H1 (cell line): ENCODE data around the gene SOBP. TPM values are rescaled to one million over a fixed set of nuclear protein-coding genes. Genes with fewer than 3 reads are reported as not detected.

Experiments used
- CTCF ChIA-PET: fragments of 300-600 bp; sonication (Branson Sonifier 250); formaldehyde crosslinking; loops from one replicate; lab custom pipeline; 2021; ENCODE audit not compliant: partially characterized antibody; lab: Charles Lee
- POLR2A ChIA-PET: fragments of 300-600 bp; sonication (Branson Sonifier 250); formaldehyde crosslinking; loops from one replicate; lab custom pipeline; 2021; ENCODE audit warnings: inconsistent platforms; ENCODE audit not compliant: partially characterized antibody; lab: Charles Lee
- DNase-seq, 2 experiments: peaks; one replicate each; pipeline versions ENCODE4 v3.0.0 to v3.0.0-alpha.2; 2010 to 2022; ENCODE audit warnings: low spot score in 2 of 2, low read depth in 1 of 2, mixed read lengths in 1 of 2
- FAIRE-seq: peaks from 2 replicates; lab custom pipeline; 2011; peaks lifted over from hg19 to GRCh38; lab: Jason Lieb, UNC
- H2AFZ ChIP-seq: 2 replicates; pipeline ENCODE4 v1.8.1; 2012; ENCODE audit warnings: low read length, inconsistent platforms
- H2AK5ac ChIP-seq: 2 replicates; pipeline ENCODE4 v1.6.1; 2013; ENCODE audit warnings: low read depth, low read length
- H2BK120ac ChIP-seq: replicated peaks from 2 replicates; pipeline ENCODE3; 2013; ENCODE audit warnings: low read depth, low read length, inconsistent platforms
- H2BK12ac ChIP-seq: 2 replicates; pipeline ENCODE4 v1.6.1; 2013; ENCODE audit warnings: low read depth, low read length
- H2BK15ac ChIP-seq: 2 replicates; pipeline ENCODE4 v1.6.1; 2013; ENCODE audit warnings: low read length
- H2BK20ac ChIP-seq: 2 replicates; pipeline ENCODE4 v1.6.1; 2013; ENCODE audit warnings: low read length
- H2BK5ac ChIP-seq: 2 replicates; pipeline ENCODE4 v1.6.1; 2013; ENCODE audit warnings: low read depth, low read length
- H3K14ac ChIP-seq: 2 replicates; pipeline ENCODE4 v1.6.1; 2013; ENCODE audit warnings: inconsistent platforms; ENCODE audit not compliant: insufficient read length
- H3K18ac ChIP-seq: 2 replicates; pipeline ENCODE4 v1.6.1; 2013; ENCODE audit warnings: low read length; ENCODE audit errors: extremely low read depth
- H3K23ac ChIP-seq: 2 replicates; pipeline ENCODE4 v1.6.1; 2013; ENCODE audit warnings: inconsistent platforms; ENCODE audit not compliant: insufficient read length
- H3K23me2 ChIP-seq: 2 replicates; pipeline ENCODE4 v1.6.1; 2013; ENCODE audit warnings: low read depth, low read length
- H3K27ac ChIP-seq: 2 replicates; pipeline ENCODE4 v1.6.1; 2011; ENCODE audit warnings: low read depth, low read length, inconsistent platforms
- H3K27me3 ChIP-seq, 4 experiments: replicated peaks in 1 of 4; 1 replicate in 1 of 4; 2 replicates in 3 of 4; pipeline versions ENCODE4 v1.6.1 to v1.8.1; 2011 to 2013; ENCODE audit warnings: low read length in 3 of 4, mild to moderate bottlenecking in 3 of 4, inconsistent platforms in 2 of 4, mixed read lengths in 2 of 4, moderate library complexity in 1 of 4; ENCODE audit not compliant: control insufficient read depth in 3 of 4, insufficient read depth in 3 of 4; ENCODE audit errors: extremely low read depth in 1 of 4
- H3K36me3 ChIP-seq, 4 experiments: 2 replicates each; pipeline versions ENCODE4 v1.6.1 to v1.8.1; 2011 to 2013; ENCODE audit warnings: mild to moderate bottlenecking in 4 of 4, low read length in 3 of 4, moderate library complexity in 2 of 4, control low read depth in 1 of 4, inconsistent platforms in 1 of 4; ENCODE audit not compliant: insufficient read depth in 4 of 4, control insufficient read depth in 2 of 4
- H3K4ac ChIP-seq: replicated peaks from 2 replicates; pipeline ENCODE3; 2013; ENCODE audit warnings: low read length, low read depth, mixed read lengths, inconsistent platforms; ENCODE audit not compliant: insufficient read length
- H3K4me1 ChIP-seq, 4 experiments: replicated peaks in 1 of 4; 1 replicate in 1 of 4; 2 replicates in 3 of 4; pipeline versions ENCODE4 v1.6.1 to v1.8.1; 2011 to 2013; ENCODE audit warnings: low read length in 3 of 4, inconsistent platforms in 2 of 4, mixed read lengths in 1 of 4; ENCODE audit not compliant: insufficient read depth in 4 of 4, control insufficient read depth in 3 of 4
- H3K4me2 ChIP-seq, 2 experiments: 2 replicates each; pipeline versions ENCODE4 v1.6.1 to v1.8.1; 2011 to 2013; ENCODE audit warnings: low read depth in 2 of 2, low read length in 2 of 2, control low read depth in 1 of 2, inconsistent platforms in 1 of 2, mild to moderate bottlenecking in 1 of 2; ENCODE audit not compliant: insufficient read depth in 1 of 2
- H3K4me3 ChIP-seq, 4 experiments: fragments of 200-600, 300-600 bp in 1 of 4; sonication (generic), shearing (Covaris generic), sonication (Bioruptor Twin) in 1 of 4; 2 replicates each; pipeline versions ENCODE4 v1.5.1 to v1.8.1; 2011 to 2016; ENCODE audit warnings: low read length in 4 of 4, low read depth in 3 of 4, control low read depth in 2 of 4, inconsistent platforms in 2 of 4, mild to moderate bottlenecking in 2 of 4, mixed read lengths in 1 of 4, moderate library complexity in 1 of 4; ENCODE audit not compliant: insufficient read depth in 2 of 4; ENCODE audit errors: extremely low read depth in 1 of 4
- H3K56ac ChIP-seq: replicated peaks from 2 replicates; pipeline ENCODE3; 2013; ENCODE audit warnings: low read depth, mild to moderate bottlenecking, mixed read lengths, low read length, inconsistent platforms; ENCODE audit not compliant: insufficient read length
- H3K79me1 ChIP-seq: 2 replicates; pipeline ENCODE4 v1.6.1; 2013; ENCODE audit warnings: low read depth, low read length, control low read depth
- H3K79me2 ChIP-seq, 2 experiments: 2 replicates each; pipeline versions ENCODE4 v1.6.1 to v1.8.1; 2012 to 2013; ENCODE audit warnings: low read length in 2 of 2, mild to moderate bottlenecking in 2 of 2, inconsistent platforms in 1 of 2; ENCODE audit not compliant: insufficient read depth in 2 of 2, control insufficient read depth in 1 of 2
- H3K9ac ChIP-seq, 4 experiments: replicated peaks in 1 of 4; 1 replicate in 1 of 4; 2 replicates in 3 of 4; pipeline versions ENCODE4 v1.6.1 to v1.8.1; 2011 to 2013; ENCODE audit warnings: low read depth in 3 of 4, low read length in 3 of 4, control low read depth in 2 of 4, mild to moderate bottlenecking in 2 of 4, moderate library complexity in 2 of 4, inconsistent platforms in 1 of 4; ENCODE audit errors: extremely low read depth in 1 of 4
- H3K9me3 ChIP-seq, 2 experiments: 2 replicates each; pipeline versions ENCODE4 v1.6.1 to v1.8.1; 2012 to 2013; ENCODE audit warnings: mild to moderate bottlenecking in 2 of 2, moderate library complexity in 2 of 2, control low read depth in 1 of 2, inconsistent platforms in 1 of 2, low read depth in 1 of 2, low read length in 1 of 2, mixed read lengths in 1 of 2; ENCODE audit not compliant: insufficient read depth in 2 of 2
- H4K20me1 ChIP-seq, 2 experiments: replicated peaks in 1 of 2; 2 replicates each; pipeline versions ENCODE3 to v1.8.1; 2011 to 2013; ENCODE audit warnings: inconsistent platforms in 2 of 2, low read length in 2 of 2, mild to moderate bottlenecking in 1 of 2; ENCODE audit not compliant: insufficient read depth in 2 of 2, control insufficient read depth in 1 of 2
- H4K5ac ChIP-seq: 2 replicates; pipeline ENCODE4 v1.6.1; 2013; ENCODE audit warnings: low read length, low read depth, mixed read lengths, inconsistent platforms; ENCODE audit not compliant: insufficient read length
- H4K8ac ChIP-seq: 2 replicates; pipeline ENCODE4 v1.8.0; 2013; ENCODE audit warnings: mild to moderate bottlenecking, moderate library complexity, low read length, inconsistent platforms; ENCODE audit not compliant: insufficient read depth; ENCODE audit errors: extremely low read depth
- H4K91ac ChIP-seq: replicated peaks from 2 replicates; pipeline ENCODE3; 2013; ENCODE audit warnings: low read length, mixed read lengths, inconsistent platforms; ENCODE audit not compliant: insufficient read length
- BACH1 ChIP-seq: IDR thresholded peaks from 2 replicates; pipeline ENCODE4 v1.6.1; 2012; ENCODE audit warnings: low read length, improper control_type of control experiment
- CTBP2 ChIP-seq: IDR thresholded peaks from 2 replicates; pipeline ENCODE4 v1.7.0; 2011; ENCODE audit warnings: borderline replicate concordance, mild to moderate bottlenecking, moderate library complexity, mixed read lengths, low read length; ENCODE audit not compliant: insufficient read depth, insufficient read length
- EZH2 ChIP-seq: fragments of 200-600 bp; sonication (generic); IDR thresholded peaks from 2 replicates; pipeline ENCODE4 v1.7.1; 2012; ENCODE audit warnings: low read depth, mild to moderate bottlenecking, moderate library complexity, low read length, inconsistent platforms; ENCODE audit not compliant: severe bottlenecking
- NANOG ChIP-seq: IDR thresholded peaks from 2 replicates; pipeline ENCODE4 v1.6.1; 2011; ENCODE audit warnings: low read length, low read depth, mild to moderate bottlenecking, inconsistent platforms; ENCODE audit not compliant: insufficient read depth, poor library complexity, severe bottlenecking
- SIN3A ChIP-seq, 2 experiments: IDR thresholded peaks in 1 of 2; conservative IDR thresholded peaks in 1 of 2; 2 replicates each; pipeline ENCODE4 v1.6.1; 2011 to 2012; ENCODE audit warnings: low read length in 2 of 2, improper control_type of control experiment in 1 of 2, low read depth in 1 of 2, mild to moderate bottlenecking in 1 of 2
- TAF1 ChIP-seq: IDR thresholded peaks from 2 replicates; pipeline ENCODE4 v1.6.1; 2011; ENCODE audit warnings: mild to moderate bottlenecking, low read depth, low read length
- TAF7 ChIP-seq: optimal IDR thresholded peaks from 2 replicates; pipeline ENCODE3; 2011; ENCODE audit warnings: low read depth, mild to moderate bottlenecking, inconsistent platforms, low read length, moderate library complexity, borderline replicate concordance
- whole genome bisulfite sequencing, 2 experiments: shearing (Covaris generic) in 1 of 2; methylation state at CpG; one replicate each; pipeline versions ENCODE4 v1.1.6 to v1.1.7; 2013 to 2015; ENCODE audit warnings: low lambda C conversion rate in 2 of 2, mixed read lengths in 2 of 2, inconsistent platforms in 1 of 2, low coverage in 1 of 2, missing lambda C conversion rate in 1 of 2; ENCODE audit not compliant: insufficient replicate concordance in 2 of 2, insufficient coverage in 1 of 2, insufficient read length in 1 of 2; ENCODE audit errors: extremely low coverage in 1 of 2, missing lambda C conversion rate in 1 of 2; 5-methylcytosine and 5-hydroxymethylcytosine counted together
- polyA plus RNA-seq, 7 experiments: library from polyadenylated mRNA; depleted of rRNA in 3 of 7; stranded (reverse) in 5 of 7; unstranded in 2 of 7; fragments of >200 nt in 5 of 7; fragments of 200-250 nt in 2 of 7; gene quantifications; 1 replicate in 5 of 7; 2 replicates in 1 of 7; 4 replicates in 1 of 7; pipeline versions ENCODE4 v1.2.1 to v1.2.3, GENCODE V29; 2011 to 2013; ENCODE audit warnings: missing spikeins in 2 of 7, mixed read lengths in 2 of 7
- total RNA-seq: library from RNA; stranded (reverse); fragmentation: NEBNext Ultra II Directional; extraction: Animal tissue kit (Norgen Biotek cat#: 25700); gene quantifications from 2 replicates; pipeline ENCODE4 v1.2.1, GENCODE V29; 2021

Gene SOBP
- total and polyA plus RNA-seq, 2 of the 8 experiments (the other 6 are each of a cell fraction or from before 2014, with no cell fraction given): 0.45 to 6.2 TPM

GRCh38 chr6:107679457-107679856 lies 189.5 kb downstream of the SOBP start:
- no peak overlapping the region for H3K9ac ChIP-seq
- TF ChIP-seq CTBP2 (no peak), TAF7 (no peak), EZH2 (no peak), BACH1 (no peak), SIN3A (conservative IDR thresholded peaks at IDR 0.05 in 1 of 2, IDR thresholded peaks at IDR 0.05 in 1 of 2; ENCODE audit: low read depth in 1 of 2, low read length in 2 of 2) (0 out of 4 replicates have a peak, but pooled peaks of 1 of the 2 experiments have one; percentile 36), NANOG (no peak), TAF1 (no peak)
- TF ChIP-seq, all 59 proteins: peak for 1
- Histone ChIP-seq H4K8ac (no peak overlapping the region), H3K27me3 (no peaks in the 10 kb centered on the region; a peak in 1 of 7 replicates), H3K79me1 (no peaks in the 10 kb centered on the region), H3K23me2 (no peaks in the 10 kb centered on the region; the same call in 1 of the 2 replicates), H3K4ac (no peak overlapping the region), H2BK12ac (no peak overlapping the region), H3K14ac (no peak overlapping the region), H2AFZ (0 out of 2 replicates have a peak overlapping the region, but pooled peaks have one; percentile 60), H3K18ac (no peak overlapping the region), H2BK20ac (no peak overlapping the region), H2BK120ac (no peak overlapping the region), H4K20me1 (no peaks in the 10 kb centered on the region), H2AK5ac (no peak overlapping the region), H3K4me3 (no peak overlapping the region), H4K5ac (no peak overlapping the region), H3K56ac (no peak overlapping the region), H3K4me1 (no peaks in the 10 kb centered on the region; a peak in 1 of 7 replicates), H3K36me3 (no peaks in the 10 kb centered on the region), H2BK5ac (no peak overlapping the region), H2BK15ac (no peak overlapping the region), H3K9me3 (peaks cover 4 to 7% of the 10 kb centered on the region in 2 experiments; a peak in 2 of 4 replicates), H3K23ac (no peak overlapping the region), H3K79me2 (no peaks in the 10 kb centered on the region), H3K4me2 (no peak overlapping the region), H4K91ac (no peak overlapping the region), H3K27ac (no peak overlapping the region)
- ChIA-PET CTCF (interaction anchor here (0.5 to 3.3 kb wide), 20 partner anchors 8 to 369 kb away, joined by 3 to 18 read pairs (median 4); no protein-coding TSS in a partner anchor), POLR2A (interaction anchor here (1.2 kb wide), 1 partner anchor 36 kb away, joined by 3 read pairs; no protein-coding TSS in a partner anchor)
- DNase-seq (no peak), FAIRE-seq (no peak)
- 78% methylated on average over 4 of the region's 4 CpGs; no CpG with 5 or more reads in 1 of the 2 experiments for WGBS, 2 experiments
